K562 (cell line): ENCODE measurements around the gene ZDHHC16. TPM values are rescaled to one million over a fixed set of nuclear protein-coding genes. Genes with fewer than 3 reads are reported as not detected.

ENCODE experiments used
- FOXK1 ChIP-seq: sonication (generic); formaldehyde crosslinking; IDR thresholded peaks from 2 replicates; pipeline ENCODE4 v1.8.0; 2022; ENCODE audit warnings: missing genetic modification reagents, mild to moderate bottlenecking, borderline replicate concordance
- JUNB ChIP-seq: fragments of 450-650 bp; formaldehyde crosslinking; conservative IDR thresholded peaks from 2 replicates; pipeline ENCODE4 v1.4.0; 2020; ENCODE audit warnings: mild to moderate bottlenecking
- PRDM10 ChIP-seq: fragments of 450-650 bp; IDR thresholded peaks from 2 replicates; pipeline ENCODE4 v1.6.1; 2018; ENCODE audit not compliant: partially characterized antibody
- RBM25 ChIP-seq: fragments of 200-400 bp; formaldehyde crosslinking; IDR thresholded peaks from 2 replicates; pipeline ENCODE4 v1.6.1; 2018; ENCODE audit warnings: low read length, low read depth, moderate library complexity; ENCODE audit not compliant: severe bottlenecking
- RNF2 ChIP-seq: sonication (generic); IDR thresholded peaks from 2 replicates; pipeline ENCODE4 v1.6.1; 2016
- TFAM ChIP-seq: fragments of 250-450 bp; sonication (Bioruptor Pico); conservative IDR thresholded peaks from 2 replicates; pipeline ENCODE4 v1.5.0; 2021; ENCODE audit warnings: mild to moderate bottlenecking, moderate library complexity
- YY1 ChIP-seq, 3 experiments: IDR thresholded peaks; 2 replicates each; pipeline ENCODE4 v1.6.1; 2011; ENCODE audit warnings: low read length in 2 of 3, mild to moderate bottlenecking in 2 of 3, moderate library complexity in 2 of 3, borderline replicate concordance in 1 of 3, control low read depth in 1 of 3, low read depth in 1 of 3; ENCODE audit not compliant: insufficient read depth in 3 of 3, insufficient replicate concordance in 2 of 3, control insufficient read depth in 1 of 3, insufficient read length in 1 of 3; ENCODE audit errors: extremely low read depth in 1 of 3
- ZNF3 ChIP-seq: fragments of 250-450 bp; sonication (Bioruptor Pico); IDR thresholded peaks from 2 replicates; pipeline ENCODE4 v1.5.0; 2021; ENCODE audit warnings: mild to moderate bottlenecking, moderate library complexity
- ZNF583 ChIP-seq: fragments of 250-450 bp; sonication (Bioruptor Pico); IDR thresholded peaks from 2 replicates; pipeline ENCODE4 v1.4.0; 2020
- polyA plus RNA-seq, 8 experiments: library from polyadenylated mRNA; depleted of rRNA in 4 of 8; stranded (reverse) in 5 of 8; unstranded in 3 of 8; fragments of >200 nt; fragmentation: Nextera tagmentation in 2 of 8; fragmentation: Illumina TruSeq in 1 of 8; extraction: Ambion mirVana in 2 of 8; extraction: Trizol in 1 of 8; gene quantifications; 2 replicates each; pipeline versions ENCODE4 v1.2.1 to v1.2.3, GENCODE V29; 2011 to 2014; ENCODE audit warnings: inconsistent platforms in 1 of 8, missing spikeins in 1 of 8
- total RNA-seq, 7 experiments: library from RNA; depleted of rRNA in 6 of 7; stranded (reverse); fragments of >200 nt in 6 of 7; fragmentation: Illumina TruSeq in 2 of 7; extraction: Trizol in 2 of 7; gene quantifications; 2 replicates each; pipeline versions ENCODE4 v1.2.1 to v1.2.3, GENCODE V29; 2011 to 2021; ENCODE audit warnings: low replicate concordance in 1 of 7
- TF ChIP-seq, protein P1 (sequence below), 2 experiments: fragments of 450-650 bp in 1 of 2; IDR thresholded peaks; 2 replicates each; pipeline ENCODE4 v1.6.1; 2011 to 2017; ENCODE audit warnings: low read depth in 2 of 2, antibody characterized with exemption in 1 of 2, borderline replicate concordance in 1 of 2, low read length in 1 of 2, mild to moderate bottlenecking in 1 of 2, mixed read lengths in 1 of 2; ENCODE audit not compliant: control insufficient read depth in 1 of 2
- TF ChIP-seq, protein P2 (sequence below): sonication (generic); formaldehyde crosslinking; IDR thresholded peaks from 2 replicates; pipeline ENCODE4 v1.4.0; 2020; ENCODE audit warnings: mild to moderate bottlenecking, missing genetic modification reagents
- TF ChIP-seq, protein P3 (sequence below): fragments of 250-450 bp; sonication (Bioruptor Pico); IDR thresholded peaks from 2 replicates; pipeline ENCODE4 v1.6.1; 2021; ENCODE audit warnings: mild to moderate bottlenecking

The ZDHHC16 gene
- total and polyA plus RNA-seq, 9 of the 15 experiments (the other 6 are each of a cell fraction or from before 2014, with no cell fraction given), result 12.5 to 33.8 (median 21.3) TPM

GRCh38 chr10:97426776-97427570, 19.0 kb upstream of the ZDHHC16 start (continued):
- TF ChIP-seq PRDM10, result peak; percentile 37
- TF ChIP-seq, protein P1, sequence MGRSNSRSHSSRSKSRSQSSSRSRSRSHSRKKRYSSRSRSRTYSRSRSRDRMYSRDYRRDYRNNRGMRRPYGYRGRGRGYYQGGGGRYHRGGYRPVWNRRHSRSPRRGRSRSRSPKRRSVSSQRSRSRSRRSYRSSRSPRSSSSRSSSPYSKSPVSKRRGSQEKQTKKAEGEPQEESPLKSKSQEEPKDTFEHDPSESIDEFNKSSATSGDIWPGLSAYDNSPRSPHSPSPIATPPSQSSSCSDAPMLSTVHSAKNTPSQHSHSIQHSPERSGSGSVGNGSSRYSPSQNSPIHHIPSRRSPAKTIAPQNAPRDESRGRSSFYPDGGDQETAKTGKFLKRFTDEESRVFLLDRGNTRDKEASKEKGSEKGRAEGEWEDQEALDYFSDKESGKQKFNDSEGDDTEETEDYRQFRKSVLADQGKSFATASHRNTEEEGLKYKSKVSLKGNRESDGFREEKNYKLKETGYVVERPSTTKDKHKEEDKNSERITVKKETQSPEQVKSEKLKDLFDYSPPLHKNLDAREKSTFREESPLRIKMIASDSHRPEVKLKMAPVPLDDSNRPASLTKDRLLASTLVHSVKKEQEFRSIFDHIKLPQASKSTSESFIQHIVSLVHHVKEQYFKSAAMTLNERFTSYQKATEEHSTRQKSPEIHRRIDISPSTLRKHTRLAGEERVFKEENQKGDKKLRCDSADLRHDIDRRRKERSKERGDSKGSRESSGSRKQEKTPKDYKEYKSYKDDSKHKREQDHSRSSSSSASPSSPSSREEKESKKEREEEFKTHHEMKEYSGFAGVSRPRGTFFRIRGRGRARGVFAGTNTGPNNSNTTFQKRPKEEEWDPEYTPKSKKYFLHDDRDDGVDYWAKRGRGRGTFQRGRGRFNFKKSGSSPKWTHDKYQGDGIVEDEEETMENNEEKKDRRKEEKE (IDR thresholded peaks at IDR 0.05; ENCODE audit: borderline replicate concordance in 1 of 2, control insufficient read depth in 1 of 2, low read depth in 2 of 2, low read length in 1 of 2), result no peak
- TF ChIP-seq ZNF3 (CRISPR knock-in tag), result no peak
- TF ChIP-seq, protein P2, sequence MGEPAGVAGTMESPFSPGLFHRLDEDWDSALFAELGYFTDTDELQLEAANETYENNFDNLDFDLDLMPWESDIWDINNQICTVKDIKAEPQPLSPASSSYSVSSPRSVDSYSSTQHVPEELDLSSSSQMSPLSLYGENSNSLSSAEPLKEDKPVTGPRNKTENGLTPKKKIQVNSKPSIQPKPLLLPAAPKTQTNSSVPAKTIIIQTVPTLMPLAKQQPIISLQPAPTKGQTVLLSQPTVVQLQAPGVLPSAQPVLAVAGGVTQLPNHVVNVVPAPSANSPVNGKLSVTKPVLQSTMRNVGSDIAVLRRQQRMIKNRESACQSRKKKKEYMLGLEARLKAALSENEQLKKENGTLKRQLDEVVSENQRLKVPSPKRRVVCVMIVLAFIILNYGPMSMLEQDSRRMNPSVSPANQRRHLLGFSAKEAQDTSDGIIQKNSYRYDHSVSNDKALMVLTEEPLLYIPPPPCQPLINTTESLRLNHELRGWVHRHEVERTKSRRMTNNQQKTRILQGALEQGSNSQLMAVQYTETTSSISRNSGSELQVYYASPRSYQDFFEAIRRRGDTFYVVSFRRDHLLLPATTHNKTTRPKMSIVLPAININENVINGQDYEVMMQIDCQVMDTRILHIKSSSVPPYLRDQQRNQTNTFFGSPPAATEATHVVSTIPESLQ (CRISPR knock-in tag), result no peak
- peak; percentile 9 for TF ChIP-seq RBM25
- TF ChIP-seq FOXK1 (CRISPR knock-in tag), result no peak
- TF ChIP-seq, protein P3, sequence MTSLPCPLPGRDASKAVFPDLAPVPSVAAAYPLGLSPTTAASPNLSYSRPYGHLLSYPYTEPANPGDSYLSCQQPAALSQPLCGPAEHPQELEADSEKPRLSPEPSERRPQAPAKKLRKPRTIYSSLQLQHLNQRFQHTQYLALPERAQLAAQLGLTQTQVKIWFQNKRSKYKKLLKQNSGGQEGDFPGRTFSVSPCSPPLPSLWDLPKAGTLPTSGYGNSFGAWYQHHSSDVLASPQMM (CRISPR knock-in tag), result no peak
- TF ChIP-seq TFAM, result no peak
- TF ChIP-seq YY1 (IDR thresholded peaks at IDR 0.05; ENCODE audit: borderline replicate concordance in 1 of 3, control insufficient read depth in 1 of 3, extremely low read depth in 1 of 3, insufficient read depth in 3 of 3, insufficient read length in 1 of 3, insufficient replicate concordance in 2 of 3, low read depth in 1 of 3, low read length in 2 of 3), result peak in 1 of 3 experiments; percentile 25
- TF ChIP-seq RNF2, result no peak
- TF ChIP-seq ZNF583, result no peak
- TF ChIP-seq JUNB (CRISPR knock-in tag), result no peak
